Breast epithelium (tissue), 3 donors: ENCODE measurements around the gene ZNF74.

Source experiments
- CTCF ChIP-seq, 3 donors: fragments of 450-650 bp; IDR thresholded peaks; one replicate each; pipeline ENCODE4 v1.5.1; 2016 to 2017; ENCODE audit warnings: antibody characterized with exemption in 3 of 3, mild to moderate bottlenecking in 3 of 3, moderate library complexity in 3 of 3
- POLR2A ChIP-seq: fragments of 450-650 bp; IDR thresholded peaks from one replicate; pipeline ENCODE4 v1.6.1; 2016; ENCODE audit warnings: antibody characterized with exemption, mild to moderate bottlenecking, moderate library complexity

- TF ChIP-seq CTCF (IDR thresholded peaks at IDR 0.05): no peak
- no peak for TF ChIP-seq POLR2A
Measured at GRCh38 chr22:20424932-20425565, 31.1 kb downstream of the ZNF74 start.
